Activated T-helper 1 cell treated with Interleukin-2 at 50 U/mL for 16 hours (primary cell): Measurements from ENCODE around the gene SMYD3.

Experiments used
- DNase-seq: peaks from one replicate; pipeline ENCODE4 v3.0.0-alpha.2; 2020; ENCODE audit warnings: low read depth

Gene SMYD3

DNA sequence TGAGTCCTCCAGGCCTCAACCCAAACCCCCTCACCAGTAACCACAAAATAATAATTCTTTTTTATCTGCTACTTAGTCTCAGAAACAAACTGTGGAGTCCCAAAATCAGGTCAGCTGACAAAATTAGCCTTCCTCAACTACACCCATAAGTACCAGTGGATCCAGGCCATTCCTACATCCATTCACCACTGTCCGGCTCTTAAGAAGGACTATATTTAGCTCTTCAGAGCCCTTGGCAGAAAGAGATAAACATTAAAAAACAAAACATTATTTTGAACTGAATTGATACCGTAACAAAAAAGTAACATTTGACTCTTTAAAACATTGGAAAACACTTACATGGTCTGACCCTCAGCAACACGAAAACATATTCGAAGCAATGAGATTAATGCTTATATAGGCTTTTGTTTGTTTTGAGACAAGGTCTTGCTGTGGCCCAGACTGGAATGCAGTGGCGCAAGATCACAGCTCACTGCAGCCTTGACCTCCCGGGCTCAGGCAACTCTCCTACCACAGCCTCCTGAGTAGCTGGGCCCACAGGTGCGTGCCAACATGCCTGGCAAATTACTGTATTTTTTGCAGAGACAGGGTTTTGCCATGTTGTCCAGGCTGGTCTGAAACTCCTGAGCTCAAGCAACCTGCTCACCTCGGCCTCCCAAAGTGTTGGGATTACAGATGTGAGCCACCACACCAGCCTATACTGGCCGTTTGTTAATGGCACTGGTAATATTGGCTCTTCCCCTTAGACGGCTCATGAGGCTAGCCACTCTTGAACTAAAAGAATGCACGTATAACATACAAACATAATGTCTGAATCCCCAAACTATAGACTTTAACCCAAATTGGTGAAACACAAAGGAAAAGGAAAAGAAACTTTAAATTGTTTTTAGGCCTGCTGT lies 330.7 kb downstream of the SMYD3 start:
- DNase-seq: no peak

DNA sequence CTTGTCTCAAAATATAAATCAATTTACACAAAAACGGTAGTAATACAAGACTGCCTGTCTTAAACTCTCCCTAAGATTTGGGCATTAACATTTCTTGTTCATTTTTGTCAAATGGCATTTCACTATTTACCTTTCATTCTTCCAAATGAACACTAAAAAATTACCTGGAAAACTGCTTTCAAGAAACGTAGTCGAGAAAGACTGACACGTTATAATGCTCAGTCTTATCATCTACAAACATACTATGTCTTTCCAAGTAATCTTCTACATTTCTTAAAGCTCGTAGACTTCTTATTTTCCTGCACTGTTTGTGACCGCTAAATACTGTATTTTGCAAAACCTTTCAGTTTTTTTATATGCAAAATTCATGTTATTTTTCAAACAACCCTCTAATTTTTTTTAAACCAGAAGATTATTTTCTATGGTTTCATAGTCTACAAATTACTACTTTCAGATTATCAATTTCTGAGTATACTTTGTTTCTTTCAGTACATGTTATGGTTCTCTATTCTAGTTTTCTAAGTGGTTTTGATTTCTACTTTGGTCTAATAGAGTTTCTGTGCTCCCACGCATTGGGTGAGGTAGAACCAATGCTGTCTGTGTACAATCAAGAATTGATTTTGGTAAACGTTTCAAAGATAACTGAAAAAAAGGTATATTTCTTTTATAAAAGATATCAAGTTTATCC lies 336.4 kb downstream of the SMYD3 start:
- no peak for DNase-seq

DNA sequence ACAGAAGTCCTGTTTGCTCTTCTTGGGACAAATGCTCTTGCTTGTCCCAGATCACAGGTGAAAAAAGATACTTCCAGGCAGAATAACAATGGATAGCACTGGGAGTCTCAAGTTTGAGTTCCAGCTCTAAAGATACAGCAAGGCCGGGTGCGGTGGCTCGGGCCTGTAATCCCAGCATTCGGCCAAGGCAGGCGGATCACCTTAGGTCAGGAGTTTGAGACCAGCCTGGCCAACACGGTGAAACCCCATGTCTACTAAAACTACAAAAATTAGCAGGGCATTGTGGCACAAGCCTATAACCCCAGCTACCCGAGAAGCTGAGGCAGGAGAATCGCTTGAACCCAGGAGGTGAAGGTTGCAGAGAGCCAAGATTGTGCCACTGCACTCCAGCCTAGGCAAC lies 337.6 kb downstream of the SMYD3 start:
- no peak for DNase-seq

DNA sequence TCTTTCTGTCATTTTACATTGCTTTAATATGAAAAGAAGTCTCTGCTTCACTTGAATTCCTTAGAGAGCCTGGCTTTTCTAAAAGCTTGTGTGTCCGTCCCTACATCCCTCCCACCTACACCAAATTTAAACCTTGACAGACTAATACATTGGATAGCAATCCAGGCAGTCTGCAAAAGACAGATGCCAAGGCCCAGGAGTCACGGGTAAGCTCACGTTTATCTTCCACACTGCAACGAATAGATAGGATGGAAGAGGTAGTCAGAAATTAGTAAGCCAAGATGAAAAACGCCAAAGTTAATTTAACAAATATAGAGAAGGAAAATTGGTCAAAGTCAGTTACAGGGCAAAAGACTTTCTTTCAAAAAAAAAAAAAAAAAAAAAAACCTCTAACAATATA lies 338.1 kb downstream of the SMYD3 start:
- no peak for DNase-seq

DNA sequence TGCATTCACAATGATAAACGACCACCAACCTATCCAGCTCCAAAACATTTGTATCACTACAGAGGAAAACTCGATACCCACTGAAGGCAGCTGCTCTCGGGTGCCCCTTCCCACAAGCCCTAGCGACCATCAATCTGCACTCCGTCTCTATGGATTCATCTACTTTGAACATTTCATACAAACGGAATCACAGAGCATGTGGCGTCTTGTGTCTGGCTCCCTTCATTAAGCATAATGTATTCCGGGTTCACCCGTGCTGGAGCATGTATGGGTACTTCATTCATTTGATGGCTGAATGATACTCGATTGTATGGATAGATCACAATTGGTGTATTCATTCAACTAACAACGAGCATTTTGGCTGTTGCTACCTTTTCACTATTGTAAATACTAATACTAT lies 340.2 kb downstream of the SMYD3 start:
- DNase-seq: no peak

DNA sequence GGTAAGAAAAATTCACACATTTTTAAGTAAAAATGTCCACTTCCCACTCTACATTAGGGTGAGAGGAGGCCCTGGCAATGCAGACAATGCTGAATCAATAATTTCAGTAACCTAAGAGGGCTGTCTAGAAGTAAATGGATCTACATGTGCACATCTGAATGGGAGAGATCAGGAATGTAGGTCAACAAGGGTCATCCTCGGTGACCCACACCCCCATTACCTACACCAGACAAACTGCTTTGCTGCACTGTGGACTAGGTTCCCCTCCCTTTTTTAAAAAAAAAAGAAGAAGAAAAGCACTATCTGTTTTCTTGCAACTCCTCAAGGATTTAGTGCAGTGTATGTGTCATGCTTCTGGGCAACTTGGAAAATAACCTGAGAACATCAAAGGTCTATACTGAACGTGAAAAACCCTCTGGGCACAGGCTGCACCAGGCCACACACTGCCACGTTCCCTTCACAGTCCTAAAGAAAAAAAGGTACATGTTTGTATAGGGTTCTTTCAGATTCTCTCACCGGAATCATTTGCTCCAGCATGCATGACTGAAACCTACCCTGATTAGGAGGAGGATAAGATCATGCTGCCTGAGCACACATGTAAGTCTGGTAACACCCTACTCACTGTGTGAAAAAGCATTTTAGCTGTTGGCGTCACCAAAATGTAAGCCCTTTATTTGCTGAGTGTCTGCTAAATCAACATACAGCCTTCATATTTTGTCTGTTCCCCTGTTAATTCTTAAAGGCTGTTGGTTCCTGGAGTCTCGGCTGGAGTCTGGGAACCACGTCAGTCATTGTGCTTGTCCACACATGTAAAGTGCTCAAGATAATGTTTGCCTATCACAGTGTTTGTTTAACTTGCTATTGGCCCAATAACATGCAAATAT lies 341.0 kb downstream of the SMYD3 start:
- no peak for DNase-seq

DNA sequence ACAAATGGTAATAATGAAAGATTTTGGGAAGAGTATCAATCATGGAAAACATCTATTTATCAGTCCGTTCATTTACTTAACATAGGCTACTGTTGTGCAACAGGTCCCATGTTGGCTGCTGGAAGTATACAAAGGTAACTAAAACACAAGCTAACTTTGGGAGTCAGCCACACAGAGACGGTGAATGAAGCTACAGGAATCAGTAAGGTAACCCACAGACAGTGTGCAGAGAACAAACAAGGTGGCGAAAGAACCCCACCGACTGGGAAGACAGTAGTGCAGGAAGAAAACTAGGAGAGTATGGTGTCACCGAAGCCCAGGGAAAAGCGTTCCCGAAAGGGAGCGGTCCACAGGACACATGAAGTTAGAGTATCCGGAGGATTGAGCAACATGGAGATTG lies 342.3 kb downstream of the SMYD3 start:
- no peak for DNase-seq

DNA sequence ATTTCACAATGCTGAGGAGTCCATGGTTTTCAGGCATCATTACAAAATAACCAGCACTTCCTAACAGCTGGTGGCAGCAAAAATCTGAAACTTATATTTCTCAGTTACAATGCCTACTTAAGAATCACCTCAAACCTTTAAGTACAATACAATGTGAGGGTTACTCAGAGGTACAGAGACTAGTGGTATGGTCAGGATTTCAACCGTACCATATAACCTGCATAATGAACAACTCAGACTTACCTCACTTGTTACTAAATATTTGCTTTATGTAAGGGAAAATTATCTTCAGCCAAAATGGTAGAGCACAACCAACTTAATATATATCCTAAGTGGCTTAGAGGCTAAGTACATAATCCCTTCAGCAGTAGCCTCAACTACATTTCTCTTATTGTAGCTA lies 344.5 kb downstream of the SMYD3 start:
- DNase-seq: no peak

DNA sequence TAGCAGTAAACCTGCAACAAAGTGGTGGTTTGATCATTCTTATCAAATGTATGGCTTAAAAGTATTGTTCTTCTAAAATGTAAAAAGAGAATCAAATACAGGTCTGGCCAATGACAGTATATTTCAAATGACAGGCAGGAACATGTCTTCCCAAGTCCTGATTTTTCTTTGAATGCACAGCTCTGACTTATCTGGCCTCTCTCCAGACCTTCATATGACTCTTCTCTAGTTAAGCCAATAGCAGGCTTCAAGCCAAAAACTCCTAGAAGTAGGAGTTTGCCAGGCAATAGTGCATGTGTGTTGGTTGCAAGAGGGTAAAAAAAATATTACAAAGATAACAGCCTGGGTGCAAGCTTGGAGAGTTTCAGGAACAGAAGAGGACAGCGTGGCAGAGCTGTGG lies 345.5 kb downstream of the SMYD3 start:
- DNase-seq: no peak

DNA sequence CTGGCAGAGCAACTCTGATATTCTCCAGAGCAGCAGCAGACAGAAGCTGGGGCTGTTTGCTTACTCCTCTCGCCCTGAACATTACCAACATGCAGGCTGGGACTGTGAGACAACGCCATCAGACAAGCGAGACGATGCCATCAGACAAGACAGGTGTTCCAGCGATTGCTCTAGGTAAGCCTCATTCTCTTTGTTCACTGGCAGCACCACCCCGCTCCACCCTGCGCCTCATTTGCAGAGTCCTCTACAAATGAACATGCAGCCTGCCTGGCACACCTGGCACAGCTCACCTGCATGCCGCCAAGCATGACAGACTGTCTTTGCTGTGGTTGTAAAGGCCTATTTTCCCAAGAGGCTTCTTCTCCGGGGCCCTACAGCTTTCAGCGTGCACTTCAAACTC lies 346.2 kb downstream of the SMYD3 start:
- no peak for DNase-seq

DNA sequence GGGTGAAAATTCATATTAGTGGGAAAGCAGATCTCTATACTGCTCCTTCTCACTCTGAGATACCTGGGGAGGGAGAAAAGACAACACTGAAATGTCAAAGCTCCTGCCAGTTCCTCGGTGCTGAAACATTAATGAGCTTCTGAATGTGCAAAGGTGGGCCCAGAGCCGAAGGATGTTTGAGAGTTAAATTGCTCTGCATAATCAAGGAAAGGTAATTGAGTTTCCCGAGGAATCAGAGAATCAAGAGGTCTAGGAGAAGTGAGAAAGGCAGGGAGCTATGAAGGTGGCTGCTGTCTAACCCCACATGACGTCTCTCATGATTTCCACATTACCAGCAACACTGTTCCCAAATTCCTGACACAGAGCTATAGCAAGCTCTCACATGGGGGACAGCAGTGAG lies 346.7 kb downstream of the SMYD3 start:
- DNase-seq: no peak

DNA sequence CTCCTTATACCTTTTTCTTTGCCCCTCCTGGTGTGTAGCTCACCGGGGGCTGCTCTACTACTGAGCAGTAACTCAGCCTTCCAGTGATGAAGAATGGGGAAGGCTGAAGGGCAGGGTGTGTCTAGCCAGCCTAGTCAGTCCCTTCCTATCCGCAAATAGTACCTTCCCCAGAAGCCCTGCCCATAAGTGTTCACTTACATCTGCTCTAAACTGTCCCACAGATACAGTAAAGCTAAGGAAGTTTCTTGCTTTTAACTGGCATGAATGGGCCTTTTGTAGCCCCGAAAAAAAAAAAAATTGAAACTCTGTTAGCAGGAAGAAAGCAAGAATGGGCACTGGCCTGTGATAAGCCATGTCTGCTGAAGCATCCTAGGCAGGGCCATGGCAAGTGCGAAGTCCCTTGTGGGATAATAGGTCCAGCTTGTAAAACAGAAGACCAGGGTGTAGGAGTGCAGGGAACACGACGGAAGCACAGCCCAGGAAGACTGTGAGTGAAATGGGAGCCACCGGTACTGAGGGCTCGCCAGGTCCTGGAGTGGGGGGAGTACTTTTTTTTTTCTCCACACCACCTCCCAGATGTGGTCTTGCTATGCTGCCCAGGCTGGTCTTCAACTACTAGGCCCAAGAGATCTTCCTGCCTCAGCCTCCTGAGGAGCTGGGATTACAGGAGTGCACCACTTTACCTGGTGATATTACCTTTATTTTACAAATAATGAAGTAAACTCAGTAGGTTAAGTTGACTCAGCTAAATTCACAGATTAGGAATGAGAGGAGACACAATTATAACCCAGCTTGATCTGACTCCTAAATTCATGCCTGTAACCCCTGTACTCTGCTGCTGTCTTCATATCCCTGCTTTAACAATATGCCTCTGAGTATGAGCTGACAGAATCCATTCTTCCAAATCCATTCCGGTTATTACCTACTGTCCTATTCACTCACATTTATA lies 347.5 kb downstream of the SMYD3 start:
- DNase-seq: no peak

DNA sequence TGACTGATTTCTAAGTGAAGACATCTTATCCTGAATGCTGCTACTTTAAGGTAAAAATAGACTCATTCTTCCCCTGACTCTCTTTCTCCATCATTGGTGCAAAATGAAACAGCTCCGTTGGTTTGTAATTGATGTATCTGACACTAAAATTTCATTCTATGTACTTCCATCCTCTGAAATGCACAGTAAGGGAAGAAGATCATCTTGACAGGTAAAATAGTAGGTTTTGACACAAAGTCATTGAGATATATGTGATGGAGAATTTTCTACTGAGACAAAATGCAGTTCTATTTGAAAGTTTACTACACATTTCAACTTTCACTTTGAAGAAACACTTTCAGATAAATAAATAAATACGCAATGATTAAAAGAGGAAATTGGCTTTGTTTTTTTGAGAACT lies 348.9 kb downstream of the SMYD3 start:
- DNase-seq: no peak

DNA sequence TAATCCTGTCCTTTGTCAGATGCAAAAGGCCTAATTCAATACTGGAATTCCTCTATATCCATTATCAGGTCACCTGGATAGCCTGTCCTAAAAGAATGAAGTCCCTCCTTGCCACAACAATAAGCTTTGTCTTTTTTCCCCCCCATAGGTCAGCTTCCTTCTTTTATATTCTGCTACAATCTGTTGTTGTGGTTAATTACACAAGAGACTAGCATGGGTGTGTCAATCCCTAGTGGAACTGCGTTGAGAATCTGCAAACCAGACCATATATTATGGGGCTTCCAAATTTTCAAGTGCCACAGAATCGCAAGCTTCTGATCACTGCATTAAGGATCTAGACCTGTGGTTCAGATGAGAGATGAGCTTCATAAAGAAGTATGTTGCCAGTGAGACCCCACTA lies 349.6 kb downstream of the SMYD3 start:
- no peak for DNase-seq

DNA sequence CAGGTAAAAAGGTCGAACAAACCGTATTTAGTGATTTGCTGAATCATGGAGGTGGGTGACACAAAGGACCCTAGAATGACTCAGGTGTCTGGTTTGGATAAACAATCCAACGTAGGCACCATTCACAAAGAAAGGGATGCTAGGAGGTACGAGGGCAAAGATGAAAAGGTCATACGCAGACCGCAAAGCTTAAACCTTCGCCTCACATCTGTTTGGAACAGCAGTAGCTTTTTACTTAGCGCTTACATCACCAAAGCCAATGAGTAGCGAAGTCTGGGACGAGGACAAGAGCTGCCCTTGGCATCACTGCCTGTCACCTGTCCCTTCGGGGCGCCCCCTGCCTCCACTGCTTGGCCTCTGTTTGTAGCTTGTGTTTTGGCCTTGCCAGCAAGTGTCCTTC lies 350.2 kb downstream of the SMYD3 start:
- no peak for DNase-seq

DNA sequence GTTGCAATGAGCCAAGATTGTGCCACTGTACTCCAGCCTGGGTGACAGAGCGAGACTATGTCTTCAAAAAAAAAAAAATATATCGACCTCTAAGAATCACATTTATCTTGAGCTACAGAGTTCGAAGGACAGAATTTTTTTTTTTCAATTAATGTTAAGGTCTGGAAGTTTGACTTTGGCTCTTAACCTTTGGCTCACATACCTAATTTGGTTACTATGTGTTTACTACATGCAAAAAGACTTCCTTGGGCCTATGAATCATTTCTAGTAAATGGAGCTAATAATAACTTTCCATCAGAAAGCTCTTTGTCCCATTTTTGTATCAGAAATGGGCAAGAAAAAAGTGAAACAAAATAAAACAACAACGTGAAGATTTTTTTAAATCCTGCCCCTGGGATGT lies 351.2 kb downstream of the SMYD3 start:
- DNase-seq: no peak

DNA sequence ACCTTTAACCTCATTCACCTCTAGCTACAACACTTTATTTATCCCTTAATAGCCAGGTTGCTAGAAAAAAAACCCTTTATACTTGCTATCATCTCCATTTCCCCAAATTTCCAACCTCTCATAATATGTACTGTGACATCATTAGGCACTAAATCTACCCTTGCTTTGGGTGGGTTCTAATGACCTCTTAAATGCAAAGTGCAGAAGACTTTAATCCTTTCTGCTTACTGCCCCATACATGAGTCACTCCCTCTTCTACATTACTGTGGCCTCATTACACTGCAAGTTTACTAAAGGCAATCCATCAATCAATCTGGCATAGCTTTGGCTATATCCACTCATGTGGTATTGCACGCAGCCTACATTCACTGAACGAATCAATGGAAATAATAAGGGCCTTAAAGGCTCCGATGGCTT lies 353.3 kb downstream of the SMYD3 start:
- DNase-seq: no peak

DNA sequence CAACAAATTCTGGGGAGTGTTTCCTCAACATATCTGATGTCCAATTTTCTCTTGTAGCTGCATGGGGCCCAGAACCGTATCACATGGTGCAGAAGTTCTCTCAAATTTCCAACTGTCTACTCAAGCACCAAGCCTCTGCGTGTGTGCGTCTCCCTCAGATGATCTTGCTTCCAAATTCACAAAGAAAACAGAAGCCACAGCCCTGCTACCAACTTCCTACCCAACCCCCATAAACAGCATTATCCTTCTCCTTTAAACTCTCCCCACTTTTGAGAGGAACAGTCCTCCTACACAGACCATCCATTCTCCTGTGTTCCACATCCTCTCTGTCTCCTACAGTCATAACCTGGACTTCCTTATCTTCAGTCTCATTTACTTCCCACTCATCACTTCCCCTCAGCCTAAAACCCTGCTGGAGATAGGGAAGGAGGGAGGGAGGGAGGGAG lies 354.1 kb downstream of the SMYD3 start:
- no peak for DNase-seq

DNA sequence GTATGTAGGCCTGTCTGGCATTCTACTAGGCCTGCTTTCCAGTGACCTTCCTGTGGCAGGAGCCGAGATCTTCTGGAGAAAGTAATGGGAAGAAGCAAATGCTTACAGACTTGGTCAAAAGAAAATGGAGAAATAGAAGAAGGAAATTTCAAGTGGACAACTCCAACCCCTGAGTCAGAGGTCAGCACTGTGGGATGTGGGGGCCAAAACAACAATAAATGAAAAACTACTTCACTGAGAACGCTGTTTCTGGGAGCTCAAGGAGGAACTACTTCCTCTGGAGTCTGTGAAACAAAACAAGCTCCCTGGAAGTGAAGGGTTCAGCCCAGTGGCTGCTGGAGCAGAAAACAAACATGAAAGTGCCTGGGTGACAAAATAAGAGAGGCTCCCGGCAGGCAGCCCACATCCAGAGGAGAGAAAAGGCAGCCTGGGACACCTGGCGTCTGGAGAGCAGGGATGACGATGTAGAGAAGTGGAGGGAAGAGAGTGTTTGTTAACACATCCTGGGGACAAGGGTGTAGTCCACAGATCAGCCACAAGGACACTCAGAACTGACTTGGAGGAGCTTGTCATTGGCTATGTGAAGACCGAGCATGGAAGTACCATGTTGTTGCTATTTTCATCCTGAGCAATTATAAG lies 355.2 kb downstream of the SMYD3 start:
- DNase-seq: no peak

DNA sequence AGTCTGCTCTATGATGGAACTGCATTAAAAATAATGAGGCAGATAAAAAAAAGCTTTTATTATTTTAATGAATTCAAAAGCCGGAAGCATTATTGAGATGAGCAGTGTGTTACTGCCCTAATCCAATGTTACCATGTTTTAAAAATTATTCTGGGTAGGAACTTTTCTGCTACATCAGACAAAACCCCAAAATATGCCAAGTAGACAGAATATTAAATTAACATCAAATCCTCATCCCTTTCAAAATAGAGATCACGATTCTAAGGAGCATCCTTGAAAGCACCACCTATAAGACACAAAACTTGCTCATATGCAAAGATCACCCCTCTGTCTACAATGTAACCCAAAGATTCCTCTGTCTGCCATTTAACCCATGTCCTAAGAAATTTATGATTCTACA lies 357.5 kb downstream of the SMYD3 start:
- no peak for DNase-seq
